Effector memory CD8-positive, alpha-beta T cell (primary cell): ENCODE results near the gene ZDHHC7.

Experiments
- ATAC-seq: fragments of 150-1000 bp; cut with Tn5 transposase; replicated peaks from 2 replicates; pipeline ENCODE4 v1.10.0; 2021; ENCODE audit warnings: mild to moderate bottlenecking, moderate library complexity
- DNase-seq, 3 experiments: peaks; one replicate each; pipeline ENCODE4 v3.0.0; 2021
- H3K27ac Mint-ChIP-seq, 2 donors: one replicate each; pipeline ENCODE4 v1.8.0; 2022; ENCODE audit warnings: mild to moderate bottlenecking in 2 of 2, mixed read lengths in 2 of 2, moderate library complexity in 2 of 2
- H3K27me3 Mint-ChIP-seq, 2 donors: one replicate each; pipeline ENCODE4 v1.8.0; 2022; ENCODE audit warnings: mixed read lengths in 2 of 2
- H3K36me3 Mint-ChIP-seq: one replicate; pipeline ENCODE4 v1.8.0; 2022; ENCODE audit warnings: mild to moderate bottlenecking, moderate library complexity, mixed read lengths; ENCODE audit not compliant: insufficient read depth
- H3K4me1 Mint-ChIP-seq, 2 donors: one replicate each; pipeline ENCODE4 v1.8.0; 2022; ENCODE audit warnings: low read depth in 2 of 2, mixed read lengths in 2 of 2
- H3K4me3 Mint-ChIP-seq, 2 donors: one replicate each; pipeline ENCODE4 v1.8.0; 2022; ENCODE audit warnings: mild to moderate bottlenecking in 2 of 2, mixed read lengths in 2 of 2, moderate library complexity in 2 of 2
- H3K9me3 Mint-ChIP-seq, 2 donors: one replicate each; pipeline ENCODE4 v1.8.0; 2022; ENCODE audit warnings: mixed read lengths in 2 of 2

The ZDHHC7 gene

GRCh38 chr16:84970447-84971127 lies 40.7 kb downstream of the ZDHHC7 start:
- DNase-seq: peak; percentile 63 to 69 (median 66)
- Mint-ChIP-seq H3K36me3 (peaks cover 26% of the 10 kb centered on the region), H3K4me1 (peaks cover 4% of the 10 kb centered on the region in 2 donors), H3K27me3 (no peaks in the 10 kb centered on the region), H3K9me3 (no peaks in the 10 kb centered on the region), H3K4me3 (no peak overlapping the region), H3K27ac (peak overlapping the region in 1 of 2 donors; percentile 26)
- peak; percentile 94 for ATAC-seq

- Mint-ChIP-seq H3K27ac (no peak overlapping the region), H3K4me1 (peaks cover 4% of the 10 kb centered on the region in 2 donors), H3K9me3 (no peaks in the 10 kb centered on the region), H3K4me3 (no peak overlapping the region), H3K27me3 (peaks cover 6 to 9% of the 10 kb centered on the region in 2 donors), H3K36me3 (peaks cover 4% of the 10 kb centered on the region)
- no peak for ATAC-seq
- DNase-seq: no peak
These were observed 43.5 kb downstream of the ZDHHC7 start for GRCh38 chr16:84967828-84968227.

GRCh38 chr16:84965428-84966415 lies 45.6 kb downstream of the ZDHHC7 start:
- DNase-seq (no peak), ATAC-seq (no peak)
- Mint-ChIP-seq H3K9me3 (no peaks in the 10 kb centered on the region), H3K4me3 (no peak overlapping the region), H3K27ac (no peak overlapping the region), H3K27me3 (peaks cover 7 to 21% of the 10 kb centered on the region in 2 donors), H3K4me1 (peaks cover 4 to 8% of the 10 kb centered on the region in 2 donors), H3K36me3 (peaks cover 2% of the 10 kb centered on the region)

- H3K4me1 Mint-ChIP-seq: peaks cover 0 to 4% of the 10 kb centered on the region in 2 donors
- no peak overlapping the region for H3K27ac Mint-ChIP-seq
- peaks cover 11 to 21% of the 10 kb centered on the region in 2 donors for H3K27me3 Mint-ChIP-seq
- H3K4me3 Mint-ChIP-seq: no peak overlapping the region
- ATAC-seq (no peak), DNase-seq (no peak)
- H3K9me3 Mint-ChIP-seq: no peaks in the 10 kb centered on the region
- no peaks in the 10 kb centered on the region for H3K36me3 Mint-ChIP-seq
These were observed 46.8 kb downstream of the ZDHHC7 start for GRCh38 chr16:84964386-84965128.

GRCh38 chr16:84963066-84963465 lies 48.3 kb downstream of the ZDHHC7 start:
- Mint-ChIP-seq H3K4me3 (no peak overlapping the region), H3K36me3 (no peaks in the 10 kb centered on the region), H3K9me3 (no peaks in the 10 kb centered on the region), H3K27ac (peak overlapping the region in 1 of 2 donors; percentile 3), H3K4me1 (peaks cover 0 to 4% of the 10 kb centered on the region in 2 donors), H3K27me3 (peaks cover 14 to 21% of the 10 kb centered on the region in 2 donors)
- DNase-seq (no peak), ATAC-seq (no peak)

GRCh38 chr16:84960942-84961341 lies 50.4 kb downstream of the ZDHHC7 start:
- H3K27me3 Mint-ChIP-seq: peaks cover 20 to 21% of the 10 kb centered on the region in 2 donors
- no peaks in the 10 kb centered on the region for H3K9me3 Mint-ChIP-seq
- peaks cover 0 to 4% of the 10 kb centered on the region in 2 donors for H3K4me1 Mint-ChIP-seq
- no peak for ATAC-seq
- H3K4me3 Mint-ChIP-seq: no peak overlapping the region
- no peak overlapping the region for H3K27ac Mint-ChIP-seq
- H3K36me3 Mint-ChIP-seq: no peaks in the 10 kb centered on the region
- DNase-seq: no peak

- H3K9me3 Mint-ChIP-seq: no peaks in the 10 kb centered on the region
- no peaks in the 10 kb centered on the region for H3K36me3 Mint-ChIP-seq
- H3K27ac Mint-ChIP-seq: no peak overlapping the region
- ATAC-seq (no peak), DNase-seq (no peak)
- no peak overlapping the region for H3K4me3 Mint-ChIP-seq
- peaks cover 0 to 4% of the 10 kb centered on the region in 2 donors for H3K4me1 Mint-ChIP-seq
- H3K27me3 Mint-ChIP-seq: peaks cover 20 to 21% of the 10 kb centered on the region in 2 donors
These were observed 51.4 kb downstream of the ZDHHC7 start for GRCh38 chr16:84959784-84960417.

- Mint-ChIP-seq H3K27me3 (peaks cover 20 to 21% of the 10 kb centered on the region in 2 donors), H3K4me3 (no peak overlapping the region), H3K9me3 (no peaks in the 10 kb centered on the region), H3K27ac (no peak overlapping the region), H3K4me1 (peaks cover 0 to 4% of the 10 kb centered on the region in 2 donors), H3K36me3 (no peaks in the 10 kb centered on the region)
- ATAC-seq (no peak), DNase-seq (no peak)
These were observed 52.2 kb downstream of the ZDHHC7 start for GRCh38 chr16:84959045-84959576.

- peaks cover 12 to 19% of the 10 kb centered on the region in 2 donors for H3K27me3 Mint-ChIP-seq
- ATAC-seq (no peak), DNase-seq (no peak)
- no peaks in the 10 kb centered on the region for H3K9me3 Mint-ChIP-seq
- peaks cover 0 to 4% of the 10 kb centered on the region in 2 donors for H3K4me1 Mint-ChIP-seq
- no peak overlapping the region for H3K4me3 Mint-ChIP-seq
- no peaks in the 10 kb centered on the region for H3K36me3 Mint-ChIP-seq
- H3K27ac Mint-ChIP-seq: peak overlapping the region in 1 of 2 donors; percentile 8
These were observed 53.5 kb downstream of the ZDHHC7 start for GRCh38 chr16:84957792-84958191.

GRCh38 chr16:84957192-84957591 lies 54.1 kb downstream of the ZDHHC7 start:
- Mint-ChIP-seq H3K4me3 (no peak overlapping the region), H3K9me3 (no peaks in the 10 kb centered on the region), H3K4me1 (peaks cover 0 to 7% of the 10 kb centered on the region in 2 donors), H3K36me3 (no peaks in the 10 kb centered on the region), H3K27me3 (peaks cover 10 to 18% of the 10 kb centered on the region in 2 donors), H3K27ac (peak overlapping the region in 1 of 2 donors; percentile 8)
- ATAC-seq: no peak
- no peak for DNase-seq

GRCh38 chr16:84955427-84955826 lies 55.9 kb downstream of the ZDHHC7 start:
- Mint-ChIP-seq H3K27me3 (peaks cover 0 to 18% of the 10 kb centered on the region in 2 donors), H3K36me3 (no peaks in the 10 kb centered on the region), H3K9me3 (no peaks in the 10 kb centered on the region), H3K27ac (no peak overlapping the region), H3K4me3 (no peak overlapping the region), H3K4me1 (peaks cover 0 to 2% of the 10 kb centered on the region in 2 donors)
- ATAC-seq: no peak
- no peak for DNase-seq

- Mint-ChIP-seq H3K36me3 (no peaks in the 10 kb centered on the region), H3K4me3 (no peak overlapping the region), H3K27me3 (peaks cover 0 to 11% of the 10 kb centered on the region in 2 donors), H3K9me3 (no peaks in the 10 kb centered on the region), H3K4me1 (peaks cover 0 to 2% of the 10 kb centered on the region in 2 donors), H3K27ac (no peak overlapping the region)
- ATAC-seq (no peak), DNase-seq (no peak)
These were observed 58.1 kb downstream of the ZDHHC7 start for GRCh38 chr16:84953190-84953746.
